Measurements from ENCODE around the gene ANKRD66.

ANKRD66 gene

DNA sequence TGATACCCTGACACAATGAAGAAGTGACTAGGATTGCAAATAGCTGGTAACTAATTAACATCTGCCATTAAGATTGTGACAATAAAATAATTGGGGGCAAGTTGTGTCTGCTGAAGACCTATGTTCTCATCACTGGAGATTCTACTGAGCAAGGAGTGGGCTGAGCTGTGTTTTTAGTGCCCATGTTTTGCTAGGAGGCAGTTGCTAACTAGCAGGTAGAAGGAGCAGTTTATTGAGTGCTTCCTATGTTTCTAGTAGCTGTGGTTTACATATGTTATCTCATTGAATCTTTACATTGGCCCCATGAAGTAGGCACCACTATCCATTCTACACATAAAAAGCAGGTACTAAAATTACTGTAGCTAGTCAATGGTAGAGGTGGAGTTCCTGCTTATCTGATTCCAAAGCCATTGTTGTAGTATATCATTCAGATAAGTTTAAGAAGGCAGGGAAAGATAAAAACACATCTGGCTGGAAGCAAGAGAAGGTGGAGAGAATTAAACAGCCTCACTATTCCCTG lies 43.7 kb downstream of the ANKRD66 start:
- no peak for DNase-seq (ENCODE audit: low spot score)

DNA sequence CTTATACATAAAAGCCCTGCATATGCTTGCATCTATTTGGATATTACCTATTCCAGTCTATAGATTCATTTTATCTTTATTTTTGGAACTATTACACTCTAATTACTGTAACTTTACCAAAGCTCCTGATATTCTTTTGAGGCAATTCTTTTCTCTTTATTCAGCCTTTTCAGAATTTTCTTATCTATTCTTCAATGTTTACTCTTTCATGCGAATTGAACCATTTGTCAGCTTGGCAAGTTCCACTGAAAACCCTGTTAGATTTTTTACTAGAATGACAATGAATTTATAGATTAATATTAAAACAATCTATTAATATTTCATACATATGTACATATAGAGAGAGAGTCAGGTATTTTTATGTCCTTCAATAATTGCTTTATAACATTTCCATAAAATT lies 45.9 kb downstream of the ANKRD66 start:
- no peak for DNase-seq (ENCODE audit: low spot score)

DNA sequence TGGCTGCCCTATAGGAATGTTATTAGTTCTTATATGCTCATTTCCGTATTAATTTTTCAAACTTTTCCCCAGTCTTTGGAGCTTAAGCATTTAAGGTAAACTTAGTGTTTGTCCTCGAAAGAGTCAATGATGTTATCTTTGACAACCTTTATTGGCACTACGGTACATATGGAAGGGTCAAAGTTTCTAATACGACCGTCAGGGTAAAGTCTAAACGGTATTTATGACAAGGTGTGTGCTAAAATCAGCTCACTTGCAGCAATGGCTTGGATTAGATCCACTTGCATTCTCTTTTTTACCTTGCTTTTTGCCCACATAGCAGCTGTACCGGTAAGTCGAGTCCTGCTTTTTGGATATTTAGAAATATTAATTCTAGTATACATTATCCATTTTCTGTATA lies 46.4 kb downstream of the ANKRD66 start, which contains the start of gene MEP1A:
Gene MEP1A, plus strand, starts transcription at position 252 of the 400 bp plus-strand sequence. Its CDS starts 10 bp downstream, at position 262.
- DNase-seq (ENCODE audit: low spot score): no peak

DNA sequence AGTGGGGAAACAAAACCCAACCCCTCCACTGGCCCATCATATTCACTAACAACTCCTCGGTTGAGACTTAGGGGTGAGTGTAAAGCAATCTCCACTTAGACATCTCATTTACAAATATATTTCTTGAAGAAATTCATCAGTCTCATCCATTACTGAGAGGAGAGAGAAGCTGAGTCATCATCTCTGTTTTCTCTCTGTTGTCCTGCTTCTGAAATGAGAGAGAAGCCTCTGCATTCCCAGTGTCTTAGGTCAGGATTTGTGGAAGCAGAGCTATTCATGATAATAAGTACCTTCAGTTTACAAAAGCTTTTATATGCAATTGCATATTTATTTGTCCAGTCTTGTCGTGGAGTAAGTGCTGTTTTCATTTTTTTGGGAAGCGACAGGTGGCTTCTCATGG lies 47.3 kb downstream of the ANKRD66 start:
- no peak for DNase-seq (ENCODE audit: low spot score)

DNA sequence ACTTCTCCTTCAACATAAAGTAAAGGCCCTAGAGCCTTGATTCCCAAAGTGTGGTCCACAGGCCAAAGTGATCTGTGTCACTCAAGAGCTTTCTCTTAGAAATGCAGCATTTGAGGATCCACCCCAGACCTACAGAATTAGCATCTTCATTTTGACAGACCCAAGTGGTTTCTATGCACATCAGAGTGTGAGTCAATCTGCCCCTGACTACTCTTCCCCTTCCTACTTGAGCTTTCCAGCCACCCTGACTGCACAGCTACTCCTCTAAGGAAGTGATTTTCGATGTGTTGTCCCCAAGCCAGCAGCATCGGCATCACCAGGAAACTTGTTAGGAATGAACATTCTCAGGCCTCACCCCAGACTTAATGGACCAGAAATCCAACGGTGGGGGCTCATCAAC lies 49.1 kb downstream of the ANKRD66 start:
- DNase-seq (ENCODE audit: low spot score): no peak

DNA sequence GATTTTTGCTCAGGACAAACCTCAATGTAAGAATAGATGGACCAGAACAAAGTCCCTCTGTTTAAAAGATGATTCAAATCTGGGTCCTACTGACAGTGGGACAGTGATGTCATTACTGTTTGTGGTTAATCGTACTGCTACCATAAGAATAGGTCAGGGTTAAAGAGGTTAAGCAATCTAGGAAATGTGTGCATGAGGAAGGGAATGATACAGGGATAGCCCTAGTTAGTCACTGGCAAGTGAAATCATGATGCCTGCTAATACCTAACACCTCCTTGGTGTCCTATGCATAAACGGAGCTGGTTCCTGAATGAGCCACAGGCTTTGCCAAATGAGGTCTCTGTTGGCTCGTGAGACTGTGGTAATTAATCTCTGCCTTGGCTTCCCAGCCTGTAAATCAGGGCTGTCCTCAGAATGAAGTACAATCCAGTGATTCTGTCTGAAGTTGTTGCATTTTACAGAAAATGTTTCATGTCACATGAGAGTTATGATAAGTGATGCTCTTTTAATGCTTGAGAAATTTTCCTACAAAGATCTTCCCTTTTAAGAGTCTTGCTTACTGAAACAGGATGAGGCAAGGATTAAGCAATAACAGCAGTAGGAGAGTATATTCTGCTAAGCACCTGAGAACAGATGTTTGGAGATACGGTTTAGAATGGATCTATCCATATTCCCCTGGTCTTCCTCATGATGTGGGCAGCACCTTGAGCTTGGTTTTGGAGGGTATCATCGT lies 50.3 kb downstream of the ANKRD66 start:
- DNase-seq (ENCODE audit: low spot score): no peak

DNA sequence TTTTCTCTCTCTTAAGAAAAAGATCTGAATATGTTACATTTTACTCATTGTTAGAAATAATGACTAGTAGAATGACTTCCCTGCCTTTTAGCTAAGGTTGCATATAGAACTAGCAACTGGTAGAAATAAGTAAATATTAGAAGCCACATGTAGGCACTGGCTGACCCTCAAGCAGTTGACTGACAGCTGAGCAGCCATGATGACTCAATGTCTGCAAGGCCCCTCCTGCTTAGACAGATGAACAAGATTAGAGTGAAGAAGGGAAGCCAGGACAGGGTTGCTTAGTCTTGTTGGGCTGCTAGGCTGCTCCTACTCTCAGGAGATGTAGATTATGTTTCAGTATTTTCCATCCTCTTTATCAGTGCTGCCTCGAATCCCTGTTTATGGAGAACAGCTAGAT lies 52.9 kb downstream of the ANKRD66 start:
- no peak for DNase-seq (ENCODE audit: low spot score)

DNA sequence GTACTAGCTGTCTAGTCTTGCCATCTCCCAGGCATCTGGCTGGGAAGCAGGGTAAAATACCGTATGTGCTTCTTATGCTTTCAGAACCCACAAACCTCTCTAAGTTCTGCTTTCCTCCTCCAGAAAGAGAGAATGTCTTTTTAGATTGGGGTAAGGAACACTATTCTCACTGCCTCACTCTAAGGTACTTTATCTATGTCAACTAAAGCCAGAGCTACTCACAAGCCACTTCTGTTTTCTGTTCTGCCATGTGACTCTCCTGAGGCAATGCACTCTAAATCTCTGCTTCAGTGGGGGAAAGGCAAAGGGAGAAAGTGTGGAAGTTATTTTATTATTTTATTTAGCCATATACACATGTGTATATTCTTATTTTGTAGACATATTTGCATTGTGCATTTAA lies 62.1 kb downstream of the ANKRD66 start:
- no peak for DNase-seq (ENCODE audit: low spot score)
